Sigmoid colon (tissue), 7 donors: ENCODE measurements around the gene FAM53A. TPM values are rescaled to one million over a fixed set of nuclear protein-coding genes. Genes with fewer than 3 reads are reported as not detected.

ENCODE experiments used
- DNase-seq: peaks from one replicate; pipeline ENCODE4 v3.0.0-alpha.2; 2019
- H3K27ac ChIP-seq, 4 donors: fragments of 200-600 bp; sonication (generic); one replicate each; pipeline ENCODE4 v1.5.1; 2016 to 2019; ENCODE audit warnings: mild to moderate bottlenecking in 1 of 4
- H3K27me3 ChIP-seq, 3 donors: fragments of 200-600 bp; sonication (generic); one replicate each; pipeline ENCODE4 v1.5.1; 2019; ENCODE audit warnings: mild to moderate bottlenecking in 1 of 3
- H3K36me3 ChIP-seq, 4 donors: fragments of 200-600 bp; sonication (generic); one replicate each; pipeline ENCODE4 v1.5.1; 2016 to 2019
- H3K4me1 ChIP-seq, 4 donors: fragments of 200-600 bp; sonication (generic); one replicate each; pipeline ENCODE4 v1.5.1; 2017 to 2019
- H3K4me3 ChIP-seq, 4 donors: fragments of 200-600 bp; sonication (generic); one replicate each; pipeline ENCODE4 v1.5.1; 2017 to 2019; ENCODE audit warnings: mild to moderate bottlenecking in 2 of 4, moderate library complexity in 1 of 4
- H3K9me3 ChIP-seq, 4 donors: fragments of 200-600 bp in 3 of 4; sonication (generic) in 3 of 4; one replicate each; pipeline versions ENCODE4 v1.5.1 to v1.6.1; 2013 to 2019
- CTCF ChIP-seq, 4 experiments: fragments of 450-650 bp in 3 of 4; fragments of 200-600 bp in 1 of 4; IDR thresholded peaks; one replicate each; pipeline ENCODE4 v1.5.1; 2016 to 2019; ENCODE audit warnings: antibody characterized with exemption in 4 of 4, mild to moderate bottlenecking in 3 of 4, moderate library complexity in 2 of 4
- EP300 ChIP-seq, 4 donors: sonication (generic); formaldehyde crosslinking; IDR thresholded peaks; one replicate each; pipeline ENCODE4 v1.6.1; 2017; ENCODE audit warnings: antibody characterized with exemption in 4 of 4
- POLR2A ChIP-seq, 2 donors: fragments of 450-650 bp; IDR thresholded peaks; one replicate each; pipeline ENCODE4 v1.6.1; 2016; ENCODE audit warnings: antibody characterized with exemption in 2 of 2, mild to moderate bottlenecking in 2 of 2, moderate library complexity in 2 of 2
- POLR2AphosphoS5 ChIP-seq, 4 donors: sonication (generic); formaldehyde crosslinking; IDR thresholded peaks; one replicate each; pipeline ENCODE4 v1.6.1; 2017; ENCODE audit warnings: antibody characterized with exemption in 4 of 4
- WGBS, 2 donors: extraction: QIAGEN DNeasy Blood & Tissue Kit; methylation state at CpG; one replicate each; pipeline ENCODE4 v1.1.7; 2013; 5-methylcytosine and 5-hydroxymethylcytosine counted together
- intact Hi-C: fragments of 100-400 bp; cut with DNase I; formaldehyde crosslinking; loops from one replicate; pipeline ENCODE4 v1.15.1; 2023
- polyA plus RNA-seq, 3 donors: library from polyadenylated mRNA; stranded (reverse); fragments of 200-250 nt; gene quantifications; one replicate each; pipeline ENCODE4 v1.2.3, GENCODE V29; 2013
- total RNA-seq, 4 donors: library from RNA; depleted of rRNA; stranded (reverse); fragments of >200 nt; gene quantifications; one replicate each; pipeline ENCODE4 v1.1.0, GENCODE V29; 2016
- donor health status: healthy with polysubstance abuse.
- donor health status: Bipolar disorder and iron deficiency.
- donor health status: healthy.

Gene FAM53A
- total and polyA plus RNA-seq, 7 donors: 0.23 to 4.1 (median 1.4) TPM

GRCh38 chr4:1594871-1595788 is 89.0 kb downstream of the FAM53A start:
- peaks cover 0 to 10% (median 6%) of the 10 kb centered on the region in 4 donors for H3K9me3 ChIP-seq
- WGBS, 2 donors: 66 to 81% methylated on average over 24 of the region's 24 CpGs
- H3K27ac ChIP-seq: no peak overlapping the region
- no peaks in the 10 kb centered on the region for H3K36me3 ChIP-seq
- DNase-seq: peak; percentile 48
- H3K27me3 ChIP-seq: peaks cover 0 to 5% (median 4%) of the 10 kb centered on the region in 3 donors
- intact Hi-C loops: no loop called here
- no peak for TF ChIP-seq POLR2AphosphoS5 (IDR thresholded peaks at IDR 0.05)
- no peak for TF ChIP-seq POLR2A (IDR thresholded peaks at IDR 0.05)
- no peak for TF ChIP-seq EP300 (IDR thresholded peaks at IDR 0.05)
- H3K4me3 ChIP-seq: no peak overlapping the region
- no peaks in the 10 kb centered on the region for H3K4me1 ChIP-seq

- Histone ChIP-seq H3K36me3 (no peaks in the 10 kb centered on the region), H3K4me1 (no peaks in the 10 kb centered on the region), H3K4me3 (no peak overlapping the region), H3K27ac (no peak overlapping the region), H3K9me3 (peaks cover 0 to 10% (median 6%) of the 10 kb centered on the region in 4 donors), H3K27me3 (peaks cover 0 to 5% (median 4%) of the 10 kb centered on the region in 3 donors)
- no peak for TF ChIP-seq POLR2A (IDR thresholded peaks at IDR 0.05)
- TF ChIP-seq POLR2AphosphoS5 (IDR thresholded peaks at IDR 0.05): no peak
- TF ChIP-seq CTCF (IDR thresholded peaks at IDR 0.05): no peak
- no peak for TF ChIP-seq EP300 (IDR thresholded peaks at IDR 0.05)
- intact Hi-C loops: no loop called here
- WGBS, 2 donors: 66 to 69% methylated on average over 23 of the region's 23 CpGs
- DNase-seq: peak; percentile 40
Observed at GRCh38 chr4:1593881-1594345, 90.2 kb downstream of the FAM53A start.

GRCh38 chr4:1593458-1593857 is 90.7 kb downstream of the FAM53A start:
- WGBS, 2 donors: 75 to 78% methylated on average over 19 of the region's 19 CpGs
- Histone ChIP-seq H3K9me3 (peaks cover 0 to 10% (median 6%) of the 10 kb centered on the region in 4 donors), H3K27me3 (peaks cover 0 to 5% (median 4%) of the 10 kb centered on the region in 3 donors), H3K4me1 (no peaks in the 10 kb centered on the region), H3K4me3 (no peak overlapping the region), H3K27ac (no peak overlapping the region), H3K36me3 (no peaks in the 10 kb centered on the region)
- TF ChIP-seq EP300 (IDR thresholded peaks at IDR 0.05): no peak
- no peak for TF ChIP-seq CTCF (IDR thresholded peaks at IDR 0.05)
- TF ChIP-seq POLR2AphosphoS5 (IDR thresholded peaks at IDR 0.05): no peak
- no peak for TF ChIP-seq POLR2A (IDR thresholded peaks at IDR 0.05)
- intact Hi-C loops: no loop called here
- DNase-seq: peak; percentile 14

GRCh38 chr4:1592709-1593417 is 91.2 kb downstream of the FAM53A start:
- no peaks in the 10 kb centered on the region for H3K4me1 ChIP-seq
- no peak overlapping the region for H3K4me3 ChIP-seq
- peaks cover 0 to 10% (median 6%) of the 10 kb centered on the region in 4 donors for H3K9me3 ChIP-seq
- peaks cover 0 to 5% (median 4%) of the 10 kb centered on the region in 3 donors for H3K27me3 ChIP-seq
- no peaks in the 10 kb centered on the region for H3K36me3 ChIP-seq
- DNase-seq: peak; percentile 56
- H3K27ac ChIP-seq: no peak overlapping the region
- WGBS, 2 donors: 93 to 94% methylated on average over 62 of the region's 62 CpGs
- intact Hi-C loops: no loop called here
- TF ChIP-seq EP300 (IDR thresholded peaks at IDR 0.05) (no peak), CTCF (IDR thresholded peaks at IDR 0.05) (no peak), POLR2AphosphoS5 (IDR thresholded peaks at IDR 0.05) (no peak), POLR2A (IDR thresholded peaks at IDR 0.05) (no peak)
